GM23338 (cell line): ENCODE data around the gene GRID2.
"Not testable (repeated sequence)": the region's sequence is repeated elsewhere in the genome, so short reads cannot be mapped to it uniquely, and the experiment has no call there.

Source experiments
- CREB1 ChIP-seq: fragments of 250-450 bp; sonication (Bioruptor Pico); IDR thresholded peaks from 2 replicates; pipeline ENCODE4 v1.5.0; 2020; ENCODE audit warnings: low read depth, mild to moderate bottlenecking, moderate library complexity
- CTCF ChIP-seq, 2 experiments: fragments of 200-600 bp in 1 of 2; sonication (generic) in 1 of 2; conservative IDR thresholded peaks; 2 replicates each; pipeline versions ENCODE4 v1.5.1 to v1.6.1; 2016 to 2017; ENCODE audit warnings: antibody characterized with exemption in 2 of 2, low read depth in 2 of 2, mild to moderate bottlenecking in 2 of 2, moderate library complexity in 1 of 2
- EZH2 ChIP-seq: fragments of 200-600 bp; sonication (generic); IDR thresholded peaks from one replicate; pipeline ENCODE4 v1.8.0; 2017; ENCODE audit warnings: antibody characterized with exemption, mild to moderate bottlenecking, low read depth; ENCODE audit not compliant: unreplicated experiment
- EZH2phosphoT487 ChIP-seq: fragments of 200-600 bp; sonication (generic); IDR thresholded peaks from one replicate; pipeline ENCODE4 v1.8.1; 2018; ENCODE audit warnings: antibody characterized with exemption; ENCODE audit not compliant: unreplicated experiment
- NANOG ChIP-seq: IDR thresholded peaks from 2 replicates; pipeline ENCODE4 v1.6.1; 2016; ENCODE audit warnings: antibody characterized with exemption, borderline replicate concordance
- POLR2AphosphoS5 ChIP-seq: IDR thresholded peaks from 2 replicates; pipeline ENCODE4 v1.6.1; 2016; ENCODE audit warnings: antibody characterized with exemption, low read depth
- REST ChIP-seq: IDR thresholded peaks from one replicate; pipeline ENCODE4 v1.6.1; 2018; ENCODE audit warnings: antibody characterized with exemption; ENCODE audit not compliant: unreplicated experiment
- STAT1 ChIP-seq: IDR thresholded peaks from one replicate; pipeline ENCODE4 v1.6.1; 2016; ENCODE audit warnings: antibody characterized with exemption; ENCODE audit not compliant: unreplicated experiment
- ZNF331 ChIP-seq: fragments of 250-450 bp; sonication (Bioruptor Pico); IDR thresholded peaks from 2 replicates; pipeline ENCODE4 v1.5.0; 2020; ENCODE audit warnings: low read depth, mild to moderate bottlenecking, moderate library complexity

- TF ChIP-seq POLR2AphosphoS5; EZH2; CTCF (conservative IDR thresholded peaks at IDR 0.05; ENCODE audit: low read depth in 2 of 2); REST; CREB1; ZNF331; EZH2phosphoT487; NANOG; STAT1: not testable (repeated sequence)
Measured at GRCh38 chr4:92452383-92452782, 148.6 kb downstream of the GRID2 start.
